Measurements from ENCODE around the gene SLC25A24. TPM values are rescaled to one million over a fixed set of nuclear protein-coding genes. Genes with fewer than 3 reads are reported as not detected.
"Not testable (repeated sequence)": the region's sequence is repeated elsewhere in the genome, so short reads cannot be mapped to it uniquely, and the experiment has no call there.

The SLC25A24 gene
- total RNA-seq (10 to 100 TPM; 14.6 to 18.1 (median 16.7) TPM), polyA plus RNA-seq (8.8 TPM)
- long read RNA-seq, donor 1, full-length matches to known transcripts: 33 of 42 reads
- long read RNA-seq, donor 1, partial matches to known transcripts: 5 of 42 reads
- long read RNA-seq, donor 1, other reads (novel, unspliced or antisense): 4 of 42 reads
- long read RNA-seq, donor 2, full-length matches to known transcripts: 17 of 20 reads
- long read RNA-seq, donor 2, partial matches to known transcripts: 0 of 20 reads
- long read RNA-seq, donor 2, other reads (novel, unspliced or antisense): 3 of 20 reads
- long read RNA-seq, donor 3, full-length matches to known transcripts: 82 of 98 reads
- long read RNA-seq, donor 3, partial matches to known transcripts: 5 of 98 reads
- long read RNA-seq, donor 3, other reads (novel, unspliced or antisense): 11 of 98 reads
- long read RNA-seq, donor 4, full-length matches to known transcripts: 26 of 28 reads
- long read RNA-seq, donor 4, partial matches to known transcripts: 0 of 28 reads
- long read RNA-seq, donor 4, other reads (novel, unspliced or antisense): 2 of 28 reads

DNA sequence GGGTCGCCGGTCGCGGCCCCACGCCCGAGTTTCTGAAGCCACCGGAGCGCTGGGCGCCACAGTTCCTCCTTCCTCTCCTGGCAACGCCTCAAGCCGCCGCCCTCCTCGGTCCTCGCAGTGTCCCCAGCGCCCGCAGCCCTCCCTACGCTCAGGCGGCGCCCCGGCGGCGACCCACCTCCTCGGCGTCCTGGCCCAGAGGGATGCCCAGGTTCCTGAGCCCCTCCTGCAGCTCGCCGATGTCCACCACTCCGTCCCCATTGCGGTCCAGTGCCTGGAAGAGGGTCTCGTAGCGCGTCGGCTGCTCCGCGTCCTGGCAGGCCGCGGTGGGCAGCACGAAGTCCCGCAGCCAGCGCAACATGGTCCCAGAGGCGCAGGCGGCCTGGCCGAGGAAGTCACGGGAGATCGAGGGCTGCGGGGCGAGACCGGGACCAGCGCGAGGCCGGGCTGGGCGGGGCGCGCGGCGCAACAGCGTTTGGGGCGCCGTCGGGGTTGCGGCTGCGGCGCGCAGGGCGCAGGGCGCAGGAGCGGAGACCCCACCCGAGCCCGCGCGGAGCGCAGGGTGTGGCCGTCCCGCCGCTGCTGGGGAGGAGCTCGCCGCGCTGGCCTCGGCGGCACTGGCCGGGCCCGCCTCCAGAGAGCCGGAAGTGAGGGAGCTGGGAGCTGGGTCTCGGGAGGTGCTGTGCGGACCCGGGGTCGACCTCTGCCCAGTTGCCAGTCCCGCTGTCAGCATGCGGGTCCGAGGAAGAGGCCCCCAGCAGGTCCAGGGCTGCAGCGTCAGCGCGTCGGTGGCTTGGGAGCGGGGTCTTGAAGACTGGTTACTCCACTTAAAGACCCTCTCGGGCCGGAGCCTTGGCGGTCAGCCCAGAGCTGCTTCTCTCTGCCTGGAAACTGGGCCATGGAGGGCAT is at the start of gene SLC25A24:
TSS of gene SLC25A24 (minus strand) at position 563 of the 906 bp plus-strand sequence. CDS start at position 358, 205 bp downstream.
- peak within 1 kb of the TSS; percentile 91 for H3K27ac ChIP-seq (ENCODE audit: low read length)
- intact Hi-C loops (cut with DNase I): no loop called here
- under 1% methylated on average over 97 of the region's 97 CpGs for WGBS
- H3K27me3 ChIP-seq (ENCODE audit: control insufficient read depth, insufficient read depth): no peaks in the 10 kb centered on the region
- peak; percentile 98 to 99 for ATAC-seq
- peak; percentile 86 to 96 (median 95) for DNase-seq
- H3K4me3 ChIP-seq (ENCODE audit: low read length): peak within 1 kb of the TSS; percentile 61
- H3K4me1 ChIP-seq (ENCODE audit: control insufficient read depth, insufficient read depth, low read length): peaks cover 4% of the 10 kb centered on the region
- no peaks in the 10 kb centered on the region for H3K9me3 ChIP-seq (ENCODE audit: control insufficient read depth, low read length)

DNA sequence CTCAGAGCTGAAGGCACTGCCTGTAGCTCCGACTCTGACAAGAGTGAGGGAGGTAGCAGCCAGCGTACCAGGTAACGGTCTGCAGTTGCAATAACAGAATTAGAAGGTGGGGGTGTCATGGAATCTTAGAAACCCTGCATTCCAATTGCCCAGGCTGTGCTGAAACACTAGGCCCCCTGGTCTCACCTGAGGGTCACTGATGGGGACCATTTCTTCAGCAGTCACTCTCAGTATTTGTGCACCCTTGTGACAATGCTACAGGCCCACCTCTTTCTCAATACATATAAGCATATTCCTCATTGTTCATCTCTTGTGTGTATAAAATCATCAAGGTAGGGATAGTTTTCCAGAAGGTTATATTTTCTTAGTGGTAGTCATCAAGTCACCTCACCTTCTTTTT is 43.8 kb upstream of the SLC25A24 start, which contains the start of gene NBPF4:
TSS of gene NBPF4 (minus strand) at position 101 of the 400 bp plus-strand sequence. CDS start 315 bp downstream, outside the sequence.
- no CpG with 5 or more reads among the region's 3 CpGs for WGBS
- DNase-seq; H3K27me3 ChIP-seq (ENCODE audit: control insufficient read depth, insufficient read depth); intact Hi-C loops (cut with DNase I); ATAC-seq; H3K4me3 ChIP-seq (ENCODE audit: low read length); H3K27ac ChIP-seq (ENCODE audit: low read length); H3K9me3 ChIP-seq (ENCODE audit: control insufficient read depth, low read length); H3K4me1 ChIP-seq (ENCODE audit: control insufficient read depth, insufficient read depth, low read length): not testable (repeated sequence)

DNA sequence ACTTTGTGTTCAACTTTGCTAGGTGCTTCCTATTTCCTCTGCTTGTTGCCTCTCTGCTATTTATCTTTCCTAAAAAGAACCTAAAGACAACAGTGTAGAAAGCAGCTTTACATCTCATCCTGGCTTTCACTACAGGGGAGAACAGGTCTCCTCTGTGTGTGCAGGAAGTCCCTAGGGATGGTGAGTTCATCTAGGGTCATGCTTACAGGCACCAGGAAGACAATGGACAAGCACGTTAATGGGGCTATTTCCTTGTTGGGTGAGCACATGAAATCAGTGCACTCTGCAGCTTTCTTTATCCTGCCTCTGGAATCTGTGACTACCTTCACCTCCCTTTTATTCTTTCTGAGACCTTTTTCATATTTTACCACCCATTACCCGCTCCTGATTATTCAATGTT is 39.3 kb upstream of the SLC25A24 start:
- H3K9me3 ChIP-seq (ENCODE audit: control insufficient read depth, low read length); H3K4me1 ChIP-seq (ENCODE audit: control insufficient read depth, insufficient read depth, low read length); ATAC-seq; H3K4me3 ChIP-seq (ENCODE audit: low read length); H3K27me3 ChIP-seq (ENCODE audit: control insufficient read depth, insufficient read depth); H3K27ac ChIP-seq (ENCODE audit: low read length); intact Hi-C loops (cut with DNase I); DNase-seq: not testable (repeated sequence)
- WGBS: no CpG with 5 or more reads among the region's 2 CpGs

DNA sequence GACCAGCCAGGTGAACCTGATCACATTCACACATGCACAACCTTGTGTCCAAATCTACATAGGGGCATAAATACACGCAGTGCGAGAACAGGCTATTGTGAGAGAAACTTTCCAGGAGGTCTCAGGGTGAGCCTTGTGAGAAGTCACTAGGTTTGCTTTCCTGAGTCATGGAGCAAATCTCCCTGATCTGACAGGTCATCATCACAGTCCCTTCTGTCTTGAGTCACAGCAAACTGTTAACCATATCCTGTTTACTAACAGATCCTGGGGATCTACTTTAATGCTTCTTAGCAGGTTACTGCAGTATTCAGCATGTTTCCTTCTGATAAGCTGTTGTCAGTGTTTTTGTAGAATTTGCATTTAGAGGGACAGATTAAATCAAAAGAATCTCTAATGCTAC is 35.2 kb upstream of the SLC25A24 start:
- no CpG with 5 or more reads among the region's 2 CpGs for WGBS
- H3K9me3 ChIP-seq (ENCODE audit: control insufficient read depth, low read length); DNase-seq; H3K27ac ChIP-seq (ENCODE audit: low read length); ATAC-seq; H3K4me3 ChIP-seq (ENCODE audit: low read length); intact Hi-C loops (cut with DNase I); H3K4me1 ChIP-seq (ENCODE audit: control insufficient read depth, insufficient read depth, low read length); H3K27me3 ChIP-seq (ENCODE audit: control insufficient read depth, insufficient read depth): not testable (repeated sequence)

DNA sequence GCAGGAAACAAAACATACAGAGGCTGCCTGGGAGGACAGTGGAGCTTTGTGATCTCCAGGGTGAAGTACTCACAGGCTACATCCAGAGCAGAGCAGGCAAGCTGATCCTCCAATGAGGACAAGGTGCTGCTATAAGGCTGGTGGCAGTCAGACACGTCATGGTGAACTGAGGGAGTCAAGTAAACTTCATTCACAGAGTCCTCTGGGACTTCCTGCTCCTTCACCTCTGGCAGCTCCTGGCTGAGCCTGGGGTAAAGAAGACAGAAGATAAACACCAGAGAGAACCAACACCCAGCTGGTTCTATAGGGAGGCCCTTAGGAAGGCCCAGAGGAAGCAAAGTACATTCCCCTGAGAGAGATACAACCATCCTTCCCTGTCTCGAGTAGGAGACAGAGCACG is 32.0 kb upstream of the SLC25A24 start:
- not testable (repeated sequence) for H3K4me3 ChIP-seq (ENCODE audit: low read length); ATAC-seq
- WGBS: no CpG with 5 or more reads among the region's 3 CpGs

DNA sequence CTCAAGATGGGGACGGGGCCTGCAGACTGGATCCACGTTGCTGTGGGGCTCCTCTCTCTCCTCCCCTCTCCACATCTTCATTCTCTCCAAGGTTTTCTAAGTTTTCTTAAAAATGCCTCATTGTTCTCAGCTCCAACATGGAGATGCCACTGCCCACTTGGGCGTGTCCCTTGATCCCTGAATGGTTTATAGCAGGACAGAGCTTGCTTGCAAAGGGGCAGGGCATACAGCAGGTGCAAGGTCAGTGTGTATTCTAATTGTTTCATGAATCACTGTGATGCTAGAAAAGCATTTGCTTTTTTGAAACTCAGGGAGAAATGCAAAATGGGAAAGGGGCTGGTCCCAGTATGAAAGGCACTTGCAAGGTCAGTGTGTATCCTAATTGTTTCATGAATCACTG is 29.8 kb upstream of the SLC25A24 start:
- H3K9me3 ChIP-seq (ENCODE audit: control insufficient read depth, low read length); ATAC-seq; H3K27me3 ChIP-seq (ENCODE audit: control insufficient read depth, insufficient read depth); DNase-seq; H3K27ac ChIP-seq (ENCODE audit: low read length); H3K4me3 ChIP-seq (ENCODE audit: low read length); H3K4me1 ChIP-seq (ENCODE audit: control insufficient read depth, insufficient read depth, low read length); intact Hi-C loops (cut with DNase I): not testable (repeated sequence)
- WGBS: no CpG with 5 or more reads among the region's 3 CpGs

More for the DNA sequence above, 32.0 kb upstream of the SLC25A24 start:
- H3K4me1 ChIP-seq (ENCODE audit: control insufficient read depth, insufficient read depth, low read length); H3K27ac ChIP-seq (ENCODE audit: low read length); DNase-seq; H3K9me3 ChIP-seq (ENCODE audit: control insufficient read depth, low read length); intact Hi-C loops (cut with DNase I); H3K27me3 ChIP-seq (ENCODE audit: control insufficient read depth, insufficient read depth): not testable (repeated sequence)

DNA sequence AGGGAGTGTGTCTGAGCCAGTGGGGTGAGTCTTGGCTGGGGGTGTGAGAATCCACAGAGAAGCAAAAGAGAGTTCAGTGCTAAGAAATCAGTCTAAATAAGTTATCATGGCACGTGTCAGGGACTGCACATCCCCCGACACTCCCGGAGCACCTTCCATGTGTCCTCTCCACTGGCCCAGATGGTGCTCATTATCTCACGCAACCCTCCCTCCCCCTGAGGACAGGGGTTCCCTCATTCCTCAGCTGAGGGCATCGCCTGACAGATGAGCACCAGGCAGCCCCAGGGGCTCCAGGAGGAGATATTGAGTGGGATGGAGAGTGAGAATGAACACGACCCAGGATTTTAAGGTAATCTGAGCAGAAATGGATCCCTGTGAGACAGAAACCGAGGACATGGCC is 27.6 kb upstream of the SLC25A24 start:
- H3K27me3 ChIP-seq (ENCODE audit: control insufficient read depth, insufficient read depth); H3K27ac ChIP-seq (ENCODE audit: low read length); H3K9me3 ChIP-seq (ENCODE audit: control insufficient read depth, low read length); DNase-seq; H3K4me1 ChIP-seq (ENCODE audit: control insufficient read depth, insufficient read depth, low read length); H3K4me3 ChIP-seq (ENCODE audit: low read length); ATAC-seq; intact Hi-C loops (cut with DNase I): not testable (repeated sequence)
- no CpG with 5 or more reads among the region's 7 CpGs for WGBS

DNA sequence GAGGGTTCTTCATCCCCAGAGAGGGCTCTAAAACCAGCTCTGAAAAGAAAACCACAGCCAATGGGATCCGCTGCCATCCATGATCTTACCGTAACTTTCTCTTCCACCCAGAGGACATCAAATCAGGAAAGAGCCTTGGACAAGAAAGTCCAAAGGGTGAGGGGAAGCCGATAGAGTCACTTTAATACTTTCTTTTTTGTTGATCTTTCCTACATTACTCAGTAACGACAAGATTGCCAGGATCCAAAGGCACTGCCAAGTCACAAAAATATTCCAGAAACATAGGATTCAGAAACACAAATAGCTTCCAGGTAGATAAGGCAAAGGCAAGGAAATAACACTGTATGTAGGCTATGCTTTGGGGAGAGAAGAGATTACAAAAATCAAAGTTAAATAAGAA is 26.7 kb upstream of the SLC25A24 start:
- H3K4me1 ChIP-seq (ENCODE audit: control insufficient read depth, insufficient read depth, low read length); DNase-seq; H3K4me3 ChIP-seq (ENCODE audit: low read length); H3K27me3 ChIP-seq (ENCODE audit: control insufficient read depth, insufficient read depth); intact Hi-C loops (cut with DNase I); H3K9me3 ChIP-seq (ENCODE audit: control insufficient read depth, low read length); H3K27ac ChIP-seq (ENCODE audit: low read length); ATAC-seq: not testable (repeated sequence)
- WGBS: 67% methylated on average over 1 of the region's 4 CpGs

DNA sequence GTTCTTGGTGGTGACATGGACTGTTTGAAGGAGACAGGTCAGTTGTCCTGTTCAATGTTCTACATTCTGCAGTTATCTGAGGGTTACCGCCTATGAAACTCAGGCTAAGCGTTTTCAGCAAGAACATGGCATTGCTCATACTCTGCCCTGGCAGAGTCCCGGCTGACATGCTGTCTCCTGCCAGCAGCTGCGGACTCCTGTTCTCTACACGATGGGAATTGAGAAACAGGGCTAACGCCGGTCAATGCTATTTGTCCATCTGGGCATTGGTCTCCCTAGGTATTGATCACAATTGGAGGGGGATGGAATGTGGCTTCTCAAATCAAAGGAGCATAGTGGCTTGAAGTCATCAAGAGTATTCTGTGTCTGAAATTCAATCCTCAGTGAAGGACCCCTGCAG is 23.1 kb upstream of the SLC25A24 start:
- not testable (repeated sequence) for H3K4me3 ChIP-seq (ENCODE audit: low read length); ATAC-seq

DNA sequence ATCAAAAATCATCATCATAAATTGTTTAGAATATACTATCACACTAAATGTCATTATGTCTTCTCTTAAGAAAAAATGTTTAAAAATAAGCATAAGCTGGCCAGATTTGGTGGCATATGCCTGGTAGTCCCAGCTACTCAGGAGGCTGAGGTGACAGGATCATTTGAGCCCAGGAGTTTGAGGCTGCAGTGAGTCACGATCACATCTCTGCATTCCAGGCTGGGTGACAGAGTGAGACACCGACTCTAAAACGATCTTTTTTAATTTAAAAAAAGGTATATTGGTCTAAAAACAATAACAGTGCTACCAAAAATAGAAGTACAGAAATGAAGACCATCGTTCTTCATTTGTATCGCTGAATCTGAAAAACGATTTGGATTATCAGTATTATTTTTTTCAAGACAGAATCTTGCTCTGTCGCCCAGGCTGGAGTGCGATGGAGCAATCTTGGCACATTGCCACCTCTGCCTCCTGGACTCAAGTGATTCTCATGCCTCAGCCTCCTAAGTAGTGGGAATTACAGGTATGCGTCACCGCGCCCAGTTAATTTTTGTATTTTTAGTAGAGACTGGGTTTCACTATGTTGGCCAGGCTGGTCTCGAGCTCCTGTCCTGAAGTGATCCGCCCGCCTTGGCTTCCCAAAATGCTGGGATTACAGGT is 17.5 kb upstream of the SLC25A24 start:
- DNase-seq; H3K27ac ChIP-seq (ENCODE audit: low read length); intact Hi-C loops (cut with DNase I); ATAC-seq; H3K27me3 ChIP-seq (ENCODE audit: control insufficient read depth, insufficient read depth); H3K9me3 ChIP-seq (ENCODE audit: control insufficient read depth, low read length); H3K4me3 ChIP-seq (ENCODE audit: low read length); H3K4me1 ChIP-seq (ENCODE audit: control insufficient read depth, insufficient read depth, low read length): not testable (repeated sequence)
- 88% methylated on average over 14 of the region's 14 CpGs for WGBS

More for the DNA sequence above, 23.1 kb upstream of the SLC25A24 start:
- 77% methylated on average over 7 of the region's 7 CpGs for WGBS
- H3K27me3 ChIP-seq (ENCODE audit: control insufficient read depth, insufficient read depth); H3K9me3 ChIP-seq (ENCODE audit: control insufficient read depth, low read length); H3K27ac ChIP-seq (ENCODE audit: low read length); DNase-seq; intact Hi-C loops (cut with DNase I); H3K4me1 ChIP-seq (ENCODE audit: control insufficient read depth, insufficient read depth, low read length): not testable (repeated sequence)

All from right cardiac atrium (tissue), 5 donors.